GM23338 (cell line): ENCODE measurements around the gene LENG9. TPM values are rescaled to one million over a fixed set of nuclear protein-coding genes. Genes with fewer than 3 reads are reported as not detected.

Experiments used
- ATAC-seq: fragments of 200-7000 bp; cut with Tn5 transposase; 3 replicates; pipeline ENCODE4 v1.9.1; 2020
- DNase-seq: peaks from one replicate; pipeline ENCODE4 v3.0.0-alpha.2; 2015; ENCODE audit warnings: low spot score
- H2AFZ ChIP-seq: fragments of 200-600 bp; sonication (generic); 2 replicates; pipeline ENCODE4 v1.8.0; 2016; ENCODE audit warnings: antibody characterized with exemption, mild to moderate bottlenecking, moderate library complexity
- H3F3A ChIP-seq: fragments of 200-600 bp; sonication (generic); replicated peaks from 2 replicates; pipeline ENCODE4 v1.8.0; 2017; ENCODE audit warnings: antibody characterized with exemption, mixed run types, low read depth
- H3K27ac ChIP-seq: fragments of 200-600 bp; sonication (generic); 2 replicates; pipeline ENCODE4 v1.6.1; 2016; ENCODE audit warnings: low read depth
- H3K27me3 ChIP-seq: fragments of 200-600 bp; sonication (generic); 2 replicates; pipeline ENCODE4 v1.8.0; 2016; ENCODE audit warnings: mild to moderate bottlenecking, mixed run types, moderate library complexity; ENCODE audit not compliant: insufficient read depth
- H3K36me3 ChIP-seq: fragments of 200-600 bp; sonication (generic); 2 replicates; pipeline ENCODE4 v1.8.0; 2016; ENCODE audit warnings: mild to moderate bottlenecking; ENCODE audit not compliant: insufficient read depth
- H3K4me1 ChIP-seq: fragments of 200-600 bp; sonication (generic); 2 replicates; pipeline ENCODE4 v1.8.0; 2016; ENCODE audit warnings: mild to moderate bottlenecking, moderate library complexity; ENCODE audit not compliant: insufficient read depth
- H3K4me2 ChIP-seq: fragments of 200-600 bp; sonication (generic); 2 replicates; pipeline ENCODE4 v1.7.1; 2017; ENCODE audit warnings: mixed run types
- H3K4me3 ChIP-seq: fragments of 200-600 bp; sonication (generic); 2 replicates; pipeline ENCODE4 v1.6.1; 2016; ENCODE audit warnings: mixed run types
- H3K79me2 ChIP-seq: fragments of 200-600 bp; sonication (generic); replicated peaks from 2 replicates; pipeline ENCODE4 v1.8.0; 2017; ENCODE audit warnings: mild to moderate bottlenecking; ENCODE audit not compliant: insufficient read depth
- H3K9me2 ChIP-seq: fragments of 200-600 bp; sonication (generic); 2 replicates; pipeline ENCODE4 v1.8.0; 2017; ENCODE audit not compliant: insufficient read depth
- H4K20me1 ChIP-seq: fragments of 200-600 bp; sonication (generic); replicated peaks from 2 replicates; pipeline ENCODE4 v1.8.0; 2017; ENCODE audit warnings: mild to moderate bottlenecking; ENCODE audit not compliant: insufficient read depth
- H3K27ac Mint-ChIP-seq: 2 replicates; pipeline ENCODE4 v1.8.0; 2020; ENCODE audit warnings: inconsistent platforms, mild to moderate bottlenecking, moderate library complexity, mixed read lengths
- H3K27me3 Mint-ChIP-seq: 3 replicates; pipeline ENCODE4 v1.8.0; 2022; ENCODE audit warnings: low read depth, mild to moderate bottlenecking, moderate library complexity, mixed read lengths, inconsistent platforms; ENCODE audit not compliant: insufficient read depth, poor library complexity
- H3K36me3 Mint-ChIP-seq: 3 replicates; pipeline ENCODE4 v1.8.0; 2021; ENCODE audit warnings: low read depth, mild to moderate bottlenecking, inconsistent platforms, moderate library complexity, mixed read lengths
- H3K4me1 Mint-ChIP-seq: 3 replicates; pipeline ENCODE4 v1.8.0; 2020; ENCODE audit warnings: mild to moderate bottlenecking, inconsistent platforms, mixed read lengths
- H3K4me3 Mint-ChIP-seq: 3 replicates; pipeline ENCODE4 v1.8.0; 2021; ENCODE audit warnings: moderate library complexity, mild to moderate bottlenecking, inconsistent platforms, mixed read lengths
- H3K9me3 Mint-ChIP-seq: 3 replicates; pipeline ENCODE4 v1.8.0; 2020; ENCODE audit warnings: moderate library complexity, mild to moderate bottlenecking, inconsistent platforms, mixed read lengths
- CREB1 ChIP-seq: fragments of 250-450 bp; sonication (Bioruptor Pico); IDR thresholded peaks from 2 replicates; pipeline ENCODE4 v1.5.0; 2020; ENCODE audit warnings: low read depth, mild to moderate bottlenecking, moderate library complexity
- EZH2 ChIP-seq: fragments of 200-600 bp; sonication (generic); IDR thresholded peaks from one replicate; pipeline ENCODE4 v1.8.0; 2017; ENCODE audit warnings: antibody characterized with exemption, mild to moderate bottlenecking, low read depth; ENCODE audit not compliant: unreplicated experiment
- EZH2phosphoT487 ChIP-seq: fragments of 200-600 bp; sonication (generic); IDR thresholded peaks from one replicate; pipeline ENCODE4 v1.8.1; 2018; ENCODE audit warnings: antibody characterized with exemption; ENCODE audit not compliant: unreplicated experiment
- JUNB ChIP-seq: IDR thresholded peaks from one replicate; pipeline ENCODE4 v1.6.1; 2016; ENCODE audit warnings: antibody characterized with exemption; ENCODE audit not compliant: unreplicated experiment
- POLR2AphosphoS5 ChIP-seq: IDR thresholded peaks from 2 replicates; pipeline ENCODE4 v1.6.1; 2016; ENCODE audit warnings: antibody characterized with exemption, low read depth
- STAT1 ChIP-seq: IDR thresholded peaks from one replicate; pipeline ENCODE4 v1.6.1; 2016; ENCODE audit warnings: antibody characterized with exemption; ENCODE audit not compliant: unreplicated experiment
- ZNF114 ChIP-seq: fragments of 250-450 bp; sonication (Bioruptor Pico); IDR thresholded peaks from 2 replicates; pipeline ENCODE4 v1.5.0; 2020; ENCODE audit warnings: mild to moderate bottlenecking, moderate library complexity
- polyA plus RNA-seq: library from polyadenylated mRNA; unstranded; fragments of >200 nt; fragmentation: Nextera tagmentation; extraction: Ambion mirVana; gene quantifications from 2 replicates; pipeline ENCODE4 v1.2.1, GENCODE V29; 2016
- total RNA-seq: library from RNA; depleted of rRNA; stranded (reverse); fragments of >200 nt; shearing (Covaris generic); gene quantifications from 2 replicates; pipeline ENCODE4 v1.2.3, GENCODE V29; 2014
- TF ChIP-seq, protein P1 (sequence below): fragments of 250-450 bp; sonication (Bioruptor Pico); IDR thresholded peaks from 2 replicates; pipeline ENCODE4 v1.5.0; 2020; ENCODE audit warnings: mild to moderate bottlenecking, moderate library complexity
- TF ChIP-seq, protein P2 (sequence below): IDR thresholded peaks from one replicate; pipeline ENCODE4 v1.6.1; 2018; ENCODE audit warnings: antibody characterized with exemption; ENCODE audit not compliant: unreplicated experiment
- TF ChIP-seq, protein P3 (sequence below): IDR thresholded peaks from 2 replicates; pipeline ENCODE4 v1.6.1; 2016; ENCODE audit warnings: antibody characterized with exemption
- TF ChIP-seq, protein P4 (sequence below), 2 experiments: fragments of 200-600 bp in 1 of 2; sonication (generic) in 1 of 2; conservative IDR thresholded peaks; 2 replicates each; pipeline versions ENCODE4 v1.5.1 to v1.6.1; 2016 to 2017; ENCODE audit warnings: antibody characterized with exemption in 2 of 2, low read depth in 2 of 2, mild to moderate bottlenecking in 2 of 2, moderate library complexity in 1 of 2

The LENG9 gene
- total and polyA plus RNA-seq, 2 experiments from 2014 or later, result 0.26 to 6.4 TPM

DNA sequence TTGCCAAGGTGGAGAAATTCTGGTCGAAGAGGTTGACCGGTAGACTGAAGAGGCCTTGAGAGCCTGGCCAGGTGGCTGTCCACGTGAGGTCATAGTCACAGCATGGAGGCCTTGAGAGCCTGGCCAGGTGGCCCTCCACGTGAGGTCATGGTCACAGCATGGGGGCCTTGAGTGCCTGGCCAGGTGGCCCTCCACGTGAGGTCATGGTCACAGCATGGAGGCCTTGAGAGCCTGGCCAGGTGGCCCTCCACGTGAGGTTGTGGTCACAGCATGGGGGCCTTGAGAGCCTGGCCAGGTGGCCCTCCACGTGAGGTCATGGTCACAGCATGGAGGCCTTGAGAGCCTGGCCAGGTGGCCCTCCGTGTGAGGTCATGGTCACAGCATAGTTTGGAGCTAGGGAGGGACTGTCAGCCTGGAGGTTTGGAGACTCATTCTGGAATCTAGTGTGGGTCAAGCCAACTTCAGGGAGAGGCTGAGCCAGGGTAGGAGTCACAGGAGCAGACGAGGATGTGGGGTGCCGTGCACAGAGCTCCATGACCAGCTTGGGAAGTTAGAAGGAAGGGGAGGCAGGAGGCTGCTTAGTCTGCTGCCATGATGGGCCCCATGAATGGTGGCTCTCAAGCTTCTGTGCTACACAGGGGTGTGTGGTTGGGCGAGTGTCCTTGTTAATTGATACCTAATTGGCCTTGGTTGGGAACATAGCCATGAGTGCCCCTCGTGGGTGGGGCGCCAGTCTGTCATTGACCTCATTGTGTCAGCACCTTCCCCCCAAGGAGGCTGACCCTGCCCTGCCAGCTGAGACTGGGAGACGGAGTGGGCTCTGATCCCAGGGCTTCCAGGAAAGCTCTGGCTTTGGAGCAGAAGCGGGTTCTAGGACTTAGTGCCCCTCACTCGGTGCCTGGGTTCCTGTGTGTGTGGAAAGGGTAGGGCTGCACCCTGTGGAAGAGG is 4.0 kb downstream of the LENG9 start:
- Mint-ChIP-seq H3K27me3 (peaks cover 22% of the 10 kb centered on the region), H3K36me3 (peaks cover 62% of the 10 kb centered on the region), H3K27ac (peak overlapping the region; percentile 71; the same call in 1 of the 2 replicates), H3K9me3 (peaks cover 5% of the 10 kb centered on the region; the same call in 1 of the 3 replicates), H3K4me1 (peaks cover 15% of the 10 kb centered on the region; the same call in 2 of the 3 replicates), H3K4me3 (peak overlapping the region; percentile 19; the same call in 1 of the 3 replicates)
- Histone ChIP-seq H3K79me2 (no peaks in the 10 kb centered on the region), H3K27me3 (no peaks in the 10 kb centered on the region), H3K36me3 (peaks cover 17% of the 10 kb centered on the region), H3K4me1 (peaks cover 3% of the 10 kb centered on the region; the same call in 1 of the 2 replicates), H2AFZ (no peak overlapping the region), H3K27ac (no peak overlapping the region), H3F3A (peaks cover 6% of the 10 kb centered on the region; the same call in 1 of the 2 replicates), H3K4me2 (no peak overlapping the region), H3K9me2 (no peaks in the 10 kb centered on the region), H3K4me3 (no peak overlapping the region), H4K20me1 (peaks cover 6% of the 10 kb centered on the region; the same call in 1 of the 2 replicates)
- no peak for ATAC-seq
- no peak for DNase-seq
- no peak for TF ChIP-seq POLR2AphosphoS5
- TF ChIP-seq, protein P1, sequence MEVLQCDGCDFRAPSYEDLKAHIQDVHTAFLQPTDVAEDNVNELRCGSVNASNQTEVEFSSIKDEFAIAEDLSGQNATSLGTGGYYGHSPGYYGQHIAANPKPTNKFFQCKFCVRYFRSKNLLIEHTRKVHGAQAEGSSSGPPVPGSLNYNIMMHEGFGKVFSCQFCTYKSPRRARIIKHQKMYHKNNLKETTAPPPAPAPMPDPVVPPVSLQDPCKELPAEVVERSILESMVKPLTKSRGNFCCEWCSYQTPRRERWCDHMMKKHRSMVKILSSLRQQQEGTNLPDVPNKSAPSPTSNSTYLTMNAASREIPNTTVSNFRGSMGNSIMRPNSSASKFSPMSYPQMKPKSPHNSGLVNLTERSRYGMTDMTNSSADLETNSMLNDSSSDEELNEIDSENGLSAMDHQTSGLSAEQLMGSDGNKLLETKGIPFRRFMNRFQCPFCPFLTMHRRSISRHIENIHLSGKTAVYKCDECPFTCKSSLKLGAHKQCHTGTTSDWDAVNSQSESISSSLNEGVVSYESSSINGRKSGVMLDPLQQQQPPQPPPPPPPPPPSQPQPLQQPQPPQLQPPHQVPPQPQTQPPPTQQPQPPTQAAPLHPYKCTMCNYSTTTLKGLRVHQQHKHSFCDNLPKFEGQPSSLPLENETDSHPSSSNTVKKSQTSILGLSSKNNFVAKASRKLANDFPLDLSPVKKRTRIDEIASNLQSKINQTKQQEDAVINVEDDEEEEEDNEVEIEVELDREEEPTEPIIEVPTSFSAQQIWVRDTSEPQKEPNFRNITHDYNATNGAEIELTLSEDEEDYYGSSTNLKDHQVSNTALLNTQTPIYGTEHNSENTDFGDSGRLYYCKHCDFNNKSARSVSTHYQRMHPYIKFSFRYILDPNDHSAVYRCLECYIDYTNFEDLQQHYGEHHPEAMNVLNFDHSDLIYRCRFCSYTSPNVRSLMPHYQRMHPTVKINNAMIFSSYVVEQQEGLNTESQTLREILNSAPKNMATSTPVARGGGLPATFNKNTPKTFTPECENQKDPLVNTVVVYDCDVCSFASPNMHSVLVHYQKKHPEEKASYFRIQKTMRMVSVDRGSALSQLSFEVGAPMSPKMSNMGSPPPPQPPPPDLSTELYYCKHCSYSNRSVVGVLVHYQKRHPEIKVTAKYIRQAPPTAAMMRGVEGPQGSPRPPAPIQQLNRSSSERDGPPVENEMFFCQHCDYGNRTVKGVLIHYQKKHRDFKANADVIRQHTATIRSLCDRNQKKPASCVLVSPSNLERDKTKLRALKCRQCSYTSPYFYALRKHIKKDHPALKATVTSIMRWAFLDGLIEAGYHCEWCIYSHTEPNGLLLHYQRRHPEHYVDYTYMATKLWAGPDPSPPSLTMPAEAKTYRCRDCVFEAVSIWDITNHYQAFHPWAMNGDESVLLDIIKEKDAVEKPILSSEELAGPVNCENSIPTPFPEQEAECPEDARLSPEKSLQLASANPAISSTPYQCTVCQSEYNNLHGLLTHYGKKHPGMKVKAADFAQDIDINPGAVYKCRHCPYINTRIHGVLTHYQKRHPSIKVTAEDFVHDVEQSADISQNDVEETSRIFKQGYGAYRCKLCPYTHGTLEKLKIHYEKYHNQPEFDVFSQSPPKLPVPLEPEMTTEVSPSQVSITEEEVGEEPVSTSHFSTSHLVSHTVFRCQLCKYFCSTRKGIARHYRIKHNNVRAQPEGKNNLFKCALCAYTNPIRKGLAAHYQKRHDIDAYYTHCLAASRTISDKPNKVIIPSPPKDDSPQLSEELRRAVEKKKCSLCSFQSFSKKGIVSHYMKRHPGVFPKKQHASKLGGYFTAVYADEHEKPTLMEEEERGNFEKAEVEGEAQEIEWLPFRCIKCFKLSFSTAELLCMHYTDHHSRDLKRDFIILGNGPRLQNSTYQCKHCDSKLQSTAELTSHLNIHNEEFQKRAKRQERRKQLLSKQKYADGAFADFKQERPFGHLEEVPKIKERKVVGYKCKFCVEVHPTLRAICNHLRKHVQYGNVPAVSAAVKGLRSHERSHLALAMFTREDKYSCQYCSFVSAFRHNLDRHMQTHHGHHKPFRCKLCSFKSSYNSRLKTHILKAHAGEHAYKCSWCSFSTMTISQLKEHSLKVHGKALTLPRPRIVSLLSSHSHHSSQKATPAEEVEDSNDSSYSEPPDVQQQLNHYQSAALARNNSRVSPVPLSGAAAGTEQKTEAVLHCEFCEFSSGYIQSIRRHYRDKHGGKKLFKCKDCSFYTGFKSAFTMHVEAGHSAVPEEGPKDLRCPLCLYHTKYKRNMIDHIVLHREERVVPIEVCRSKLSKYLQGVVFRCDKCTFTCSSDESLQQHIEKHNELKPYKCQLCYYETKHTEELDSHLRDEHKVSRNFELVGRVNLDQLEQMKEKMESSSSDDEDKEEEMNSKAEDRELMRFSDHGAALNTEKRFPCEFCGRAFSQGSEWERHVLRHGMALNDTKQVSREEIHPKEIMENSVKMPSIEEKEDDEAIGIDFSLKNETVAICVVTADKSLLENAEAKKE (CRISPR knock-in tag), result no peak
- no peak for TF ChIP-seq ZNF114 (CRISPR knock-in tag)
- no peak for TF ChIP-seq JUNB
- TF ChIP-seq, protein P2, sequence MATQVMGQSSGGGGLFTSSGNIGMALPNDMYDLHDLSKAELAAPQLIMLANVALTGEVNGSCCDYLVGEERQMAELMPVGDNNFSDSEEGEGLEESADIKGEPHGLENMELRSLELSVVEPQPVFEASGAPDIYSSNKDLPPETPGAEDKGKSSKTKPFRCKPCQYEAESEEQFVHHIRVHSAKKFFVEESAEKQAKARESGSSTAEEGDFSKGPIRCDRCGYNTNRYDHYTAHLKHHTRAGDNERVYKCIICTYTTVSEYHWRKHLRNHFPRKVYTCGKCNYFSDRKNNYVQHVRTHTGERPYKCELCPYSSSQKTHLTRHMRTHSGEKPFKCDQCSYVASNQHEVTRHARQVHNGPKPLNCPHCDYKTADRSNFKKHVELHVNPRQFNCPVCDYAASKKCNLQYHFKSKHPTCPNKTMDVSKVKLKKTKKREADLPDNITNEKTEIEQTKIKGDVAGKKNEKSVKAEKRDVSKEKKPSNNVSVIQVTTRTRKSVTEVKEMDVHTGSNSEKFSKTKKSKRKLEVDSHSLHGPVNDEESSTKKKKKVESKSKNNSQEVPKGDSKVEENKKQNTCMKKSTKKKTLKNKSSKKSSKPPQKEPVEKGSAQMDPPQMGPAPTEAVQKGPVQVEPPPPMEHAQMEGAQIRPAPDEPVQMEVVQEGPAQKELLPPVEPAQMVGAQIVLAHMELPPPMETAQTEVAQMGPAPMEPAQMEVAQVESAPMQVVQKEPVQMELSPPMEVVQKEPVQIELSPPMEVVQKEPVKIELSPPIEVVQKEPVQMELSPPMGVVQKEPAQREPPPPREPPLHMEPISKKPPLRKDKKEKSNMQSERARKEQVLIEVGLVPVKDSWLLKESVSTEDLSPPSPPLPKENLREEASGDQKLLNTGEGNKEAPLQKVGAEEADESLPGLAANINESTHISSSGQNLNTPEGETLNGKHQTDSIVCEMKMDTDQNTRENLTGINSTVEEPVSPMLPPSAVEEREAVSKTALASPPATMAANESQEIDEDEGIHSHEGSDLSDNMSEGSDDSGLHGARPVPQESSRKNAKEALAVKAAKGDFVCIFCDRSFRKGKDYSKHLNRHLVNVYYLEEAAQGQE, result no peak
- TF ChIP-seq, protein P3, sequence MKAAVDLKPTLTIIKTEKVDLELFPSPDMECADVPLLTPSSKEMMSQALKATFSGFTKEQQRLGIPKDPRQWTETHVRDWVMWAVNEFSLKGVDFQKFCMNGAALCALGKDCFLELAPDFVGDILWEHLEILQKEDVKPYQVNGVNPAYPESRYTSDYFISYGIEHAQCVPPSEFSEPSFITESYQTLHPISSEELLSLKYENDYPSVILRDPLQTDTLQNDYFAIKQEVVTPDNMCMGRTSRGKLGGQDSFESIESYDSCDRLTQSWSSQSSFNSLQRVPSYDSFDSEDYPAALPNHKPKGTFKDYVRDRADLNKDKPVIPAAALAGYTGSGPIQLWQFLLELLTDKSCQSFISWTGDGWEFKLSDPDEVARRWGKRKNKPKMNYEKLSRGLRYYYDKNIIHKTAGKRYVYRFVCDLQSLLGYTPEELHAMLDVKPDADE, result no peak
- no peak for TF ChIP-seq STAT1
- TF ChIP-seq EZH2phosphoT487, result no peak
- TF ChIP-seq, protein P4, sequence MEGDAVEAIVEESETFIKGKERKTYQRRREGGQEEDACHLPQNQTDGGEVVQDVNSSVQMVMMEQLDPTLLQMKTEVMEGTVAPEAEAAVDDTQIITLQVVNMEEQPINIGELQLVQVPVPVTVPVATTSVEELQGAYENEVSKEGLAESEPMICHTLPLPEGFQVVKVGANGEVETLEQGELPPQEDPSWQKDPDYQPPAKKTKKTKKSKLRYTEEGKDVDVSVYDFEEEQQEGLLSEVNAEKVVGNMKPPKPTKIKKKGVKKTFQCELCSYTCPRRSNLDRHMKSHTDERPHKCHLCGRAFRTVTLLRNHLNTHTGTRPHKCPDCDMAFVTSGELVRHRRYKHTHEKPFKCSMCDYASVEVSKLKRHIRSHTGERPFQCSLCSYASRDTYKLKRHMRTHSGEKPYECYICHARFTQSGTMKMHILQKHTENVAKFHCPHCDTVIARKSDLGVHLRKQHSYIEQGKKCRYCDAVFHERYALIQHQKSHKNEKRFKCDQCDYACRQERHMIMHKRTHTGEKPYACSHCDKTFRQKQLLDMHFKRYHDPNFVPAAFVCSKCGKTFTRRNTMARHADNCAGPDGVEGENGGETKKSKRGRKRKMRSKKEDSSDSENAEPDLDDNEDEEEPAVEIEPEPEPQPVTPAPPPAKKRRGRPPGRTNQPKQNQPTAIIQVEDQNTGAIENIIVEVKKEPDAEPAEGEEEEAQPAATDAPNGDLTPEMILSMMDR (conservative IDR thresholded peaks at IDR 0.05; ENCODE audit: low read depth in 2 of 2), result no peak
- no peak for TF ChIP-seq EZH2
- no peak for TF ChIP-seq CREB1 (CRISPR knock-in tag)
